Retinal pigment epithelial cell (primary cell): ENCODE results near the gene ZNF862.
A peak's percentile ranks its signal among the peaks of the same experiment; 100 is the strongest.

Source experiments
- DNase-seq: peaks from one replicate; pipeline ENCODE4 v3.0.0-alpha.2; 2010; ENCODE audit warnings: low read depth
- H3K4me3 ChIP-seq: 2 replicates; pipeline ENCODE4 v1.5.1; 2011; ENCODE audit warnings: mild to moderate bottlenecking, low read length, control low read depth, moderate library complexity
- TF ChIP-seq, protein P1 (sequence below): conservative IDR thresholded peaks from 2 replicates; pipeline ENCODE4 v1.5.1; 2011; ENCODE audit warnings: low read depth, low read length, control low read depth, inconsistent platforms

Gene ZNF862

GRCh38 chr7:149838224-149838991 lies at the start of gene ZNF862:
Gene ZNF862, plus strand, starts transcription at chr7:149838375. Its CDS starts 237 bp downstream, at chr7:149838612.
- TF ChIP-seq, protein P1, sequence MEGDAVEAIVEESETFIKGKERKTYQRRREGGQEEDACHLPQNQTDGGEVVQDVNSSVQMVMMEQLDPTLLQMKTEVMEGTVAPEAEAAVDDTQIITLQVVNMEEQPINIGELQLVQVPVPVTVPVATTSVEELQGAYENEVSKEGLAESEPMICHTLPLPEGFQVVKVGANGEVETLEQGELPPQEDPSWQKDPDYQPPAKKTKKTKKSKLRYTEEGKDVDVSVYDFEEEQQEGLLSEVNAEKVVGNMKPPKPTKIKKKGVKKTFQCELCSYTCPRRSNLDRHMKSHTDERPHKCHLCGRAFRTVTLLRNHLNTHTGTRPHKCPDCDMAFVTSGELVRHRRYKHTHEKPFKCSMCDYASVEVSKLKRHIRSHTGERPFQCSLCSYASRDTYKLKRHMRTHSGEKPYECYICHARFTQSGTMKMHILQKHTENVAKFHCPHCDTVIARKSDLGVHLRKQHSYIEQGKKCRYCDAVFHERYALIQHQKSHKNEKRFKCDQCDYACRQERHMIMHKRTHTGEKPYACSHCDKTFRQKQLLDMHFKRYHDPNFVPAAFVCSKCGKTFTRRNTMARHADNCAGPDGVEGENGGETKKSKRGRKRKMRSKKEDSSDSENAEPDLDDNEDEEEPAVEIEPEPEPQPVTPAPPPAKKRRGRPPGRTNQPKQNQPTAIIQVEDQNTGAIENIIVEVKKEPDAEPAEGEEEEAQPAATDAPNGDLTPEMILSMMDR, result peak; percentile 20
- H3K4me3 ChIP-seq, result peak within 1 kb of the TSS; percentile 81
- DNase-seq, result peak; percentile 94

- TF ChIP-seq, protein P1, result no peak
- H3K4me3 ChIP-seq, result no peak overlapping the region
- DNase-seq, result no peak
These were observed 49.1 kb upstream of the ZNF862 start for GRCh38 chr7:149789101-149789500.

DNA sequence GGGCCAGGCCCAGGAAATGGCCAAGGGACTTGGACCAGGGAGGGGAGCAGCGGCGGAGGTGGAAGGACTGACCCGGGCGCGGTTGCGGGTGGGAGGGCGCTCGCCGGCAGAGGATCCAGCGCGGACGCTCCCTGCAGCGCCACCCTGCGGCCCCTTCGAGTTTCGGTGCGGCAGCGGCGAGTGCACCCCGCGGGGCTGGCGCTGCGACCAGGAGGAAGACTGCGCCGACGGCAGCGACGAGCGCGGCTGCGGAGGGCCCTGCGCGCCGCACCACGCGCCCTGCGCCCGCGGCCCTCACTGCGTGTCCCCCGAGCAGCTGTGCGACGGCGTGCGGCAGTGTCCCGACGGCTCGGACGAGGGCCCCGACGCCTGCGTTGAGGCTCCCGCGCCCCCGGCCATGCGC lies 48.0 kb upstream of the ZNF862 start:
- TF ChIP-seq, protein P1, result peak; percentile 56
- no peak overlapping the region for H3K4me3 ChIP-seq
- no peak for DNase-seq

GRCh38 chr7:149790754-149791360 lies 47.3 kb upstream of the ZNF862 start:
- no peak for DNase-seq
- TF ChIP-seq, protein P1, result no peak
- no peak overlapping the region for H3K4me3 ChIP-seq

GRCh38 chr7:149791411-149792219 lies 46.6 kb upstream of the ZNF862 start:
- no peak overlapping the region for H3K4me3 ChIP-seq
- TF ChIP-seq, protein P1, result no peak
- no peak for DNase-seq

DNA sequence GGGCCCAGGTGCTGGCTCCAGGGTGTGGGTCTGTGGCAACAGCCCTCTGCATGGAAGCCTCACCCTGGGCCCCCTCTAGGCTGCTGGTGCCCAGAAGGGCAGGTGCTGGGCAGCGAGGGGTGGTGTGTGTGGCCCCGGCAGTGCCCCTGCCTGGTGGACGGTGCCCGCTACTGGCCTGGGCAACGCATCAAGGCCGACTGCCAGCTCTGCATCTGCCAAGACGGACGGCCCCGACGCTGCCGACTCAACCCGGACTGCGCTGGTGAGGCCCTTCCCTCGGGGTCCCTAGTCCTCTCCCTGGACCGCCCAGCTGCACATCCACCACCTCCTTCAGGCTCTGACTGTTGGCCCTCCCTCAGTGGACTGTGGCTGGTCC lies 46.0 kb upstream of the ZNF862 start:
- TF ChIP-seq, protein P1, result no peak
- H3K4me3 ChIP-seq, result no peak overlapping the region
- DNase-seq, result no peak
